ENCODE measurements around the gene CLDN6.
"Not testable (repeated sequence)": the region's sequence is repeated elsewhere in the genome, so short reads cannot be mapped to it uniquely, and the experiment has no call there.

The CLDN6 gene

GRCh38 chr16:3059041-3059722 lies 41.2 kb upstream of the CLDN6 start:
- H3K9ac ChIP-seq (ENCODE audit: low read depth in 1 of 2, low read length in 2 of 2) = peak overlapping the region; percentile 83 to 87

GRCh38 chr16:3058139-3059030 lies 40.4 kb upstream of the CLDN6 start:
- Histone ChIP-seq H3K27ac (ENCODE audit: low read depth in 2 of 2, low read length in 2 of 2) (peak overlapping the region; percentile 83 to 93), H3K4me1 (ENCODE audit: control insufficient read depth in 2 of 2, insufficient read depth in 2 of 2, low read length in 2 of 2) (peaks cover 12 to 26% of the 10 kb centered on the region in 2 donors), H3K27me3 (ENCODE audit: control insufficient read depth in 2 of 2, insufficient read depth in 2 of 2, low read length in 2 of 2) (no peaks in the 10 kb centered on the region)

More at GRCh38 chr16:3059041-3059722, 41.2 kb upstream of the CLDN6 start:
- H3K9me3 ChIP-seq (ENCODE audit: control insufficient read depth in 2 of 2, low read length in 2 of 2) = no peaks in the 10 kb centered on the region
- peaks cover 12 to 31% of the 10 kb centered on the region in 2 donors for H3K4me1 ChIP-seq (ENCODE audit: control insufficient read depth in 2 of 2, insufficient read depth in 2 of 2, low read length in 2 of 2)
- no peaks in the 10 kb centered on the region for H3K36me3 ChIP-seq (ENCODE audit: control insufficient read depth in 2 of 2, insufficient read depth in 2 of 2, low read length in 2 of 2)
- H3K4me3 ChIP-seq (ENCODE audit: low read length in 2 of 2) = peak overlapping the region; percentile 75 to 86
- no peaks in the 10 kb centered on the region for H3K27me3 ChIP-seq (ENCODE audit: control insufficient read depth in 2 of 2, insufficient read depth in 2 of 2, low read length in 2 of 2)
- peak overlapping the region; percentile 83 to 93 for H3K27ac ChIP-seq (ENCODE audit: low read depth in 2 of 2, low read length in 2 of 2)

GRCh38 chr16:3057181-3058138 lies 39.5 kb upstream of the CLDN6 start:
- H3K4me3 ChIP-seq (ENCODE audit: low read length in 2 of 2) = peak overlapping the region in 1 of 2 donors; percentile 13
- no peaks in the 10 kb centered on the region for H3K9me3 ChIP-seq (ENCODE audit: control insufficient read depth in 2 of 2, low read length in 2 of 2)
- H3K27me3 ChIP-seq (ENCODE audit: control insufficient read depth in 2 of 2, insufficient read depth in 2 of 2, low read length in 2 of 2) = no peaks in the 10 kb centered on the region
- no peaks in the 10 kb centered on the region for H3K36me3 ChIP-seq (ENCODE audit: control insufficient read depth in 2 of 2, insufficient read depth in 2 of 2, low read length in 2 of 2)
- peaks cover 12 to 20% of the 10 kb centered on the region in 2 donors for H3K4me1 ChIP-seq (ENCODE audit: control insufficient read depth in 2 of 2, insufficient read depth in 2 of 2, low read length in 2 of 2)
- no peak overlapping the region for H3K27ac ChIP-seq (ENCODE audit: low read depth in 2 of 2, low read length in 2 of 2)
- peak overlapping the region in 1 of 2 donors; percentile 54 for H3K9ac ChIP-seq (ENCODE audit: low read depth in 1 of 2, low read length in 2 of 2)

More at GRCh38 chr16:3058139-3059030, 40.4 kb upstream of the CLDN6 start:
- H3K9ac ChIP-seq (ENCODE audit: low read depth in 1 of 2, low read length in 2 of 2) = peak overlapping the region; percentile 72 to 87
- H3K36me3 ChIP-seq (ENCODE audit: control insufficient read depth in 2 of 2, insufficient read depth in 2 of 2, low read length in 2 of 2) = no peaks in the 10 kb centered on the region
- no peaks in the 10 kb centered on the region for H3K9me3 ChIP-seq (ENCODE audit: control insufficient read depth in 2 of 2, low read length in 2 of 2)
- peak overlapping the region; percentile 73 to 86 for H3K4me3 ChIP-seq (ENCODE audit: low read length in 2 of 2)

GRCh38 chr16:3056336-3057180 lies 38.6 kb upstream of the CLDN6 start:
- no peaks in the 10 kb centered on the region for H3K9me3 ChIP-seq (ENCODE audit: control insufficient read depth in 2 of 2, low read length in 2 of 2)
- no peak overlapping the region for H3K4me3 ChIP-seq (ENCODE audit: low read length in 2 of 2)
- H3K27ac ChIP-seq (ENCODE audit: low read depth in 2 of 2, low read length in 2 of 2) = no peak overlapping the region
- H3K4me1 ChIP-seq (ENCODE audit: control insufficient read depth in 2 of 2, insufficient read depth in 2 of 2, low read length in 2 of 2) = peaks cover 12 to 20% of the 10 kb centered on the region in 2 donors
- no peaks in the 10 kb centered on the region for H3K27me3 ChIP-seq (ENCODE audit: control insufficient read depth in 2 of 2, insufficient read depth in 2 of 2, low read length in 2 of 2)
- no peaks in the 10 kb centered on the region for H3K36me3 ChIP-seq (ENCODE audit: control insufficient read depth in 2 of 2, insufficient read depth in 2 of 2, low read length in 2 of 2)
- no peak overlapping the region for H3K9ac ChIP-seq (ENCODE audit: low read depth in 1 of 2, low read length in 2 of 2)

GRCh38 chr16:3055734-3056115 lies 37.7 kb upstream of the CLDN6 start:
- H3K4me1 ChIP-seq (ENCODE audit: control insufficient read depth in 2 of 2, insufficient read depth in 2 of 2, low read length in 2 of 2) = peaks cover 12 to 20% of the 10 kb centered on the region in 2 donors
- H3K27ac ChIP-seq (ENCODE audit: low read depth in 2 of 2, low read length in 2 of 2) = peak overlapping the region in 1 of 2 donors; percentile 32
- not testable (repeated sequence) for H3K9ac ChIP-seq (ENCODE audit: low read depth in 1 of 2, low read length in 2 of 2); H3K36me3 ChIP-seq (ENCODE audit: control insufficient read depth in 2 of 2, insufficient read depth in 2 of 2, low read length in 2 of 2); H3K27me3 ChIP-seq (ENCODE audit: control insufficient read depth in 2 of 2, insufficient read depth in 2 of 2, low read length in 2 of 2); H3K9me3 ChIP-seq (ENCODE audit: control insufficient read depth in 2 of 2, low read length in 2 of 2); H3K4me3 ChIP-seq (ENCODE audit: low read length in 2 of 2)

- H3K36me3 ChIP-seq (ENCODE audit: control insufficient read depth in 2 of 2, insufficient read depth in 2 of 2, low read length in 2 of 2) = no peaks in the 10 kb centered on the region
- no peak overlapping the region for H3K9ac ChIP-seq (ENCODE audit: low read depth in 1 of 2, low read length in 2 of 2)
- H3K4me1 ChIP-seq (ENCODE audit: control insufficient read depth in 2 of 2, insufficient read depth in 2 of 2, low read length in 2 of 2) = peaks cover 12 to 20% of the 10 kb centered on the region in 2 donors
- no peaks in the 10 kb centered on the region for H3K9me3 ChIP-seq (ENCODE audit: control insufficient read depth in 2 of 2, low read length in 2 of 2)
- no peaks in the 10 kb centered on the region for H3K27me3 ChIP-seq (ENCODE audit: control insufficient read depth in 2 of 2, insufficient read depth in 2 of 2, low read length in 2 of 2)
- no peak overlapping the region for H3K4me3 ChIP-seq (ENCODE audit: low read length in 2 of 2)
- H3K27ac ChIP-seq (ENCODE audit: low read depth in 2 of 2, low read length in 2 of 2) = peak overlapping the region in 1 of 2 donors; percentile 32
Observed at GRCh38 chr16:3054965-3055733, 37.2 kb upstream of the CLDN6 start.

- H3K4me3 ChIP-seq (ENCODE audit: low read length in 2 of 2); H3K36me3 ChIP-seq (ENCODE audit: control insufficient read depth in 2 of 2, insufficient read depth in 2 of 2, low read length in 2 of 2): not testable (repeated sequence)
Observed at GRCh38 chr16:3053330-3053710, 35.3 kb upstream of the CLDN6 start.

GRCh38 chr16:3052571-3053329 lies 34.8 kb upstream of the CLDN6 start:
- not testable (repeated sequence) for H3K36me3 ChIP-seq (ENCODE audit: control insufficient read depth in 2 of 2, insufficient read depth in 2 of 2, low read length in 2 of 2); H3K4me1 ChIP-seq (ENCODE audit: control insufficient read depth in 2 of 2, insufficient read depth in 2 of 2, low read length in 2 of 2); H3K9ac ChIP-seq (ENCODE audit: low read depth in 1 of 2, low read length in 2 of 2); H3K27ac ChIP-seq (ENCODE audit: low read depth in 2 of 2, low read length in 2 of 2); H3K9me3 ChIP-seq (ENCODE audit: control insufficient read depth in 2 of 2, low read length in 2 of 2); H3K4me3 ChIP-seq (ENCODE audit: low read length in 2 of 2)
- peaks cover 14 to 15% of the 10 kb centered on the region in 2 donors for H3K27me3 ChIP-seq (ENCODE audit: control insufficient read depth in 2 of 2, insufficient read depth in 2 of 2, low read length in 2 of 2)

More at GRCh38 chr16:3053330-3053710, 35.3 kb upstream of the CLDN6 start:
- not testable (repeated sequence) for H3K27me3 ChIP-seq (ENCODE audit: control insufficient read depth in 2 of 2, insufficient read depth in 2 of 2, low read length in 2 of 2); H3K4me1 ChIP-seq (ENCODE audit: control insufficient read depth in 2 of 2, insufficient read depth in 2 of 2, low read length in 2 of 2); H3K9ac ChIP-seq (ENCODE audit: low read depth in 1 of 2, low read length in 2 of 2); H3K9me3 ChIP-seq (ENCODE audit: control insufficient read depth in 2 of 2, low read length in 2 of 2); H3K27ac ChIP-seq (ENCODE audit: low read depth in 2 of 2, low read length in 2 of 2)
